ENCODE results near the gene ARSB. TPM values are rescaled to one million over a fixed set of nuclear protein-coding genes. Genes with fewer than 3 reads are reported as not detected.
"Not testable (repeated sequence)": the region's sequence is repeated elsewhere in the genome, so short reads cannot be mapped to it uniquely, and the experiment has no call there.

Gene ARSB
- total RNA-seq, 2 experiments from 2014 or later, result 10.5 to 11.1 TPM

DNA sequence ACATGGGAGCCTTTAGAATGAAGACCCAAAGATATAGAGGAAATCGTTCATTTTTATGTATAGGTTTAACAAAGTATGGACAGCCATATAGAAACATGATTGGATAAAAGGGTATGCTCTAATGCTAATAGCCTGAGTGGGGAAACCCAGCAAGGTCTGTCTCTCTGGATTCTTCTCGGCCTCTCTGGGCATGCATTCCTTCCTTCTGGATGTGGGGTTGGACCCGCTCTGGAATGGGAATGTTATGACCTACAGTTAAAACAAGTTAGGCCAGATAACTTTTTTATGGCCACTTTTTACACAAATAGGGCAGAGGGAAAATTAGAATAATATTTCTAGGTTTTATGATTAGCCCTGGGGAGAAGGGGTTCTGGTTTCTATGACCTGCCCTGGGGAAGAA is 103.2 kb downstream of the ARSB start:
- ChIA-PET CTCF (no interaction called here), POLR2A (no interaction called here)
- Mint-ChIP-seq H3K27me3 (no peaks in the 10 kb centered on the region), H3K36me3 (ENCODE audit: low read depth) (peaks cover 10% of the 10 kb centered on the region), H3K4me1 (no peaks in the 10 kb centered on the region), H3K27ac (no peak overlapping the region), H3K9me3 (no peaks in the 10 kb centered on the region), H3K4me3 (no peak overlapping the region)
- no peak for DNase-seq

DNA sequence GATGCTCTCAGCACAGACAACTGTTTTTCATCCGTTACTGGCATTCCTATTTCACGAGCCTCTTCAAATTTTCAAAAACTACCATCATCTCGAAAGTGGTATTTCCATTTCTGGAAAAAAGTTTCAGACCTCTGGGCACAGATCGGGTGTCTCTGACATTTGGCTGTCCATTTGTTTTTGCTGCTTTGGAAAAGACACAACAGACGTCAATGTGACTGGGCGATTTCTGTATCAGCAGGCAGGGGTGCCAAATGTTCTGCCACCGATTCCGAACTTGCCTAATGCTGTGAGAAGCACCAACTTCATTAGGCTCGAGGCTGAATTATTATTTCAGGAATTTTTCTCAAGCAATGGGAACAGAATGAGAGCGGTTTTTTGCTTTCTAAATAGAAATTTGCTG is 105.6 kb downstream of the ARSB start:
- Mint-ChIP-seq H3K4me1 (no peaks in the 10 kb centered on the region), H3K9me3 (no peaks in the 10 kb centered on the region), H3K27me3 (no peaks in the 10 kb centered on the region), H3K4me3 (no peak overlapping the region), H3K36me3 (ENCODE audit: low read depth) (peaks cover 5% of the 10 kb centered on the region), H3K27ac (no peak overlapping the region)
- CTCF ChIA-PET, result no interaction called here
- DNase-seq, result no peak
- POLR2A ChIA-PET, result no interaction called here

DNA sequence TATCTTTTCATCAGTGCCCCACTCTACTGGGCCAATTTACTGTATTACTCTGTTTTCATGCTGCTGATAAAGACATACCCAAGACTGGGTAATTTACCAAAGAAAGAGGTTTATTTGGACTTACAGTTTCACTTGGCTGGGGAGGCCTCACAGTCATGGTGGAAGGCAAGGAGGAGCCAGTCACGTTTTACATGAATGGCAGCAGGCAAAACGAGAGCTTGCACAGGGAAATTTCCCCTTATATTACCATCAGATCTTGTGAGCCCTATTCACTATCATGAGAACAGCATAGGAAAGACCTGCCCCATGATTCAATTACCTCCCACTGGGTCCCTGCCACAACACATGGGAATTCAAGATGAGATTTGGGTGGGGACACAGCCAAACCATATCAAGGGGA is 119.0 kb downstream of the ARSB start:
- H3K27ac Mint-ChIP-seq, POLR2A ChIA-PET, CTCF ChIA-PET, H3K27me3 Mint-ChIP-seq, H3K4me3 Mint-ChIP-seq, H3K4me1 Mint-ChIP-seq, DNase-seq: not testable (repeated sequence)
- Mint-ChIP-seq H3K36me3 (ENCODE audit: low read depth) (peaks cover 31% of the 10 kb centered on the region), H3K9me3 (peaks cover 16% of the 10 kb centered on the region)

DNA sequence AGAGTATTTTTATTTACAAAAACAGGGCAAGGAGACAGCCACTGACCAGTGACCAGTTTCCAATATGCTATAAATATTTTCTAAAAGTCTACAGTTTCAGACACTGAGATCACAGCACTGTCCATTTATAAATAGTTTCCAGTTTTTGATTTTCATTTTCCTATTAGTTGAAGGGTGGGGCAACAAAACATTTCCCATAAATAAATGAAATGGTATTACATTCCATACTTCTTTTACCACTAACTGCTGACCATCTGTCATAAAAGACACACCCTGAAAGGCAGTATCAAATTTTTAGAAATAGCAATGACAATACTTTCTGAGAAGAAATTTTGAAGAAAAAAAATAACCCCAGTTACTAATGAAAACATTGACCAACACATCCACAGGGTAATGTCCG is 126.7 kb downstream of the ARSB start:
- Mint-ChIP-seq H3K27ac (no peak overlapping the region), H3K4me1 (no peaks in the 10 kb centered on the region), H3K9me3 (peaks cover 23% of the 10 kb centered on the region), H3K36me3 (ENCODE audit: low read depth) (peaks cover 29% of the 10 kb centered on the region), H3K4me3 (no peak overlapping the region), H3K27me3 (peaks cover 2% of the 10 kb centered on the region)
- ChIA-PET CTCF (no interaction called here), POLR2A (no interaction called here)
- no peak for DNase-seq

DNA sequence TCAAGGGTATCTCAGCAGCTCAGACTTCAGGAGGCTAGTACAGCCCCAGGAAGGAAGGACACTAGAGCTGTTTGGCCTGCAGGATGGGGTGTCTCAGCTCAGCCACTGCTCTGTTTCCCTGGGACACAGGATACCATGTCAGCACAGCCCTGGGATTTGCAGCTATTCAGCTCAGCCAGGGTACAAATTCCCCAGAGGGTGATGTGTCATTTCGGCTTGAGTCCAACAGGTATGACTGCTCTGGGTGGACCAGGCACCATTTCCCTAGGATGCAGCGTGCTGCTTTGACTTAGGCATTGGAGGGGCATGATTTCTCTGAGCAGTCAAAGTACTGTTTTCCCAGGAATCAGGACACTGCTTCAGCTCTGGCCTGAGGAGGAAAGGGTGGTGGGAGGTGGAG is 130.1 kb downstream of the ARSB start:
- Mint-ChIP-seq H3K27ac (no peak overlapping the region), H3K4me3 (no peak overlapping the region)
- POLR2A ChIA-PET, result no interaction called here

DNA sequence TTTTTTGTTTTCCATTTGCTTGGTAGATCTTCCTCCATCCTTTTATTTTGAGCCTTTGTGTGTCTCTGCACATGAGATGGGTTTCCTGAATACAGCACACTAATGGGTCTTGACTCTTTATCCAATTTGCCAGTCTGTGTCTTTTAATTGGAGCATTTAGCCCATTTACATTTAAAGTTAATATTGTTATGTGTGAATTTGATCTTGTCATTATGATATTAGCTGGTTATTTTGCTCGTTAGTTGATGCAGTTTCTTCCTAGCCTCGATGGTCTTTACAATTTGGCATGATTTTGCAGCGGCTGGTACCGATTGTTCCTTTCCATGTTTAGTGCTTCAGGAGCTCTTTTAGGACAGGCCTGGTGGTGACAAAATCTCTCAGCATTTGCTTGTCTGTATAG is 133.2 kb downstream of the ARSB start:
- H3K27ac Mint-ChIP-seq, CTCF ChIA-PET, H3K27me3 Mint-ChIP-seq, POLR2A ChIA-PET, H3K4me1 Mint-ChIP-seq, H3K4me3 Mint-ChIP-seq, H3K9me3 Mint-ChIP-seq, DNase-seq: not testable (repeated sequence)
- H3K36me3 Mint-ChIP-seq (ENCODE audit: low read depth), result peaks cover 10% of the 10 kb centered on the region

More for the DNA sequence above, 130.1 kb downstream of the ARSB start:
- peaks cover 17% of the 10 kb centered on the region for H3K36me3 Mint-ChIP-seq (ENCODE audit: low read depth)
- peaks cover 16% of the 10 kb centered on the region for H3K9me3 Mint-ChIP-seq
- no peaks in the 10 kb centered on the region for H3K4me1 Mint-ChIP-seq
- CTCF ChIA-PET, result no interaction called here
- DNase-seq, result no peak
- peaks cover 2% of the 10 kb centered on the region for H3K27me3 Mint-ChIP-seq

DNA sequence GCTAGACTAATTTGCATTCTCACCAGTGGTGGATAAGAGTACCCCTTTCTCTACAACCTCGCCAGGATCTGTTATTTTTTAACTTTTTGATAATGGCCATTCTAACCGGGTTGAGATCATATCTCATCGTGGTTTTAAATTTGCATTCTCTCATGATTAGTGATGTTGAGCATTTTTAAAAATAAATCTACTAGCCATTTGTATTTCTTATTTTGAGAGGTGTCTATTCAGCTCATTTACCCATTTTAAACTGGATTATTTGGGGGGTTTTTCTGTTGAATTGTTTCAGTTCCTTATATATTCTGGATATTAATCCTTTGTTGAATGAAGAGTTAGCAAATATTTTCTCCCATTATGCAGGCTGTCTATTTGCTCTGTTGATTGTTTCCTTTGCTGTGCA is 139.6 kb downstream of the ARSB start:
- Mint-ChIP-seq H3K4me1 (no peaks in the 10 kb centered on the region), H3K9me3 (no peaks in the 10 kb centered on the region), H3K27me3 (no peaks in the 10 kb centered on the region), H3K4me3 (no peak overlapping the region), H3K36me3 (ENCODE audit: low read depth) (no peaks in the 10 kb centered on the region), H3K27ac (no peak overlapping the region)
- CTCF ChIA-PET, result no interaction called here
- POLR2A ChIA-PET, result no interaction called here
- DNase-seq, result no peak

DNA sequence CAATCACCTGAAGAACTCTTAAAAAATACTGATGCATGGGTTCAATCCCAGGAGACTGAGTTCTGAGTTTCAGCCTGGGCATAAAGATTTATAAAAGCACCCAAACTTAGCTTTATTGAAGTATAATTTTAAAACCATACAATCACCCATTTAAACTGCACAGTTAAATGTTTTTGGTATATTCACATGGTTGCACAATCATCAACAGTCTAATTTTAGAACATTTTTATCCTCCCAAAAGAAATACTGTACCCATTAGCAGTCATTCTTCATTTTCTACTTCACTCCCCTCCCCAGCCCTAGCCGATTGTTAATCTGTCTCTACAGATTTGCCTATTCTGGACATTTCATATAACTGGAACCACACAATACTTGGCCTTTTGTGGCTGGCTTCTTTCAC is 141.7 kb downstream of the ARSB start:
- Mint-ChIP-seq H3K27ac (no peak overlapping the region), H3K27me3 (no peaks in the 10 kb centered on the region), H3K4me3 (no peak overlapping the region), H3K9me3 (no peaks in the 10 kb centered on the region), H3K36me3 (ENCODE audit: low read depth) (no peaks in the 10 kb centered on the region), H3K4me1 (no peaks in the 10 kb centered on the region)
- ChIA-PET POLR2A (no interaction called here), CTCF (no interaction called here)
- no peak for DNase-seq

DNA sequence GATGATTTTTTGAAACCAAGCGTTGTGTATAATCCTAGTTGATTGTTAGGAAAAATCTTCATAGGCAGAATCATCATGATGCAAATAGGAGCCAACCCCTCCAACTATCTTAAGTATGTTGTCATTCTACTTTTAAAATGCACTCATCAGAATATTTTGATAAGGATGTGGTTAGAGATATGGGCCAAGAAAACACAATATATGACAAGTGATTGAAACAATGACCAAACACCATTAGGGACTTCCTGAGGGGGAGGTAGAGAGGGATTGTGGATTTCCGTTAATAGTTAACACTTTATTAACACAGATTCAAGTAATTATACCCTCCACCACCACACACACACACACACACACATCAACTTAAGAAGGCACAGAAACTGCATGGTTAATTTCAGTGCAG is 143.3 kb downstream of the ARSB start:
- H3K4me3 Mint-ChIP-seq, result no peak overlapping the region
- POLR2A ChIA-PET, result no interaction called here
- H3K27me3 Mint-ChIP-seq, result no peaks in the 10 kb centered on the region
- H3K27ac Mint-ChIP-seq, result no peak overlapping the region
- CTCF ChIA-PET, result no interaction called here
- no peak for DNase-seq
- H3K4me1 Mint-ChIP-seq, result no peaks in the 10 kb centered on the region
- H3K36me3 Mint-ChIP-seq (ENCODE audit: low read depth), result no peaks in the 10 kb centered on the region
- H3K9me3 Mint-ChIP-seq, result no peaks in the 10 kb centered on the region

DNA sequence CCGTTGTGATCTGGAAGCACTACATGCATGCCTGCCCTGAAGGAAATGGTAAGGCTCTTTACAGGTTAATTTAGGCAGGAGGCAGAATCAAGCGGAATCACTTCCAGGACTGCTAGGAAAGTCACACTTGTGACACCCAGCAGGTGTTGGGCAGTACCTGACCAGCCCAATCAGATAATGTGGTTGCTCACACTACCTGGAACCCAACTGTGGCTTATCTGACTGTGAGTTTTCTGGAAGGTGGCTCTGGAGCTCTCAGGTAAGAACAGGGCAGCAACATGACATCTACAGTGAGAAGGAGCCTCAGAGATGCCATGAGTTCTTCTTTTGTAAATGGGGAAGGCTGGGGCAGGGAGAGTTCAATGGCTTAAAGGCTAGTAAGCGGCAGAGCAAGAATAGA is 146.4 kb downstream of the ARSB start:
- Mint-ChIP-seq H3K4me1 (no peaks in the 10 kb centered on the region), H3K27ac (no peak overlapping the region), H3K4me3 (no peak overlapping the region), H3K36me3 (ENCODE audit: low read depth) (peaks cover 7% of the 10 kb centered on the region), H3K9me3 (no peaks in the 10 kb centered on the region), H3K27me3 (no peaks in the 10 kb centered on the region)
- DNase-seq, result no peak
- ChIA-PET POLR2A (no interaction called here), CTCF (no interaction called here)

DNA sequence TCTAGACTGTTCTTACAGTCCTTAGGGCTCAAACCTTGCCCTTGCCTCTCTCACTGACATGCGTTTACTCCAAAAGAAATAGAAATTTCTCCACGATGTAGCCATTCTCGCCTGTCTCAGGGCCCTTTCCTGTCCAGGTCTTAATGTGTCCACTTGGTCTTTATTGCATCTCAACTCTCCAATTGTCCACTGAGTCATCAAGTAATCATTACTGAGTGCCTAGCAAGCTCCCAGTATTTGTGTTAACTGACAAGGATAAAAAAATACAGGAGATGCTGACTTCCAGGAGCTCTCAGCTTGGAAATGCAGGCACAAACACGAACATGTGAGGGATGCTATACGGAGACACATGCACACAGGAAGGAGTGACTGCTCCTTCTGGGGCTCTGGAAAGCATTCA is 147.3 kb downstream of the ARSB start:
- ChIA-PET CTCF (no interaction called here), POLR2A (no interaction called here)
- no peak overlapping the region for H3K27ac Mint-ChIP-seq
- H3K27me3 Mint-ChIP-seq, result no peaks in the 10 kb centered on the region
- DNase-seq, result no peak
- H3K4me3 Mint-ChIP-seq, result no peak overlapping the region
- H3K36me3 Mint-ChIP-seq (ENCODE audit: low read depth), result peaks cover 7% of the 10 kb centered on the region
- H3K9me3 Mint-ChIP-seq, result no peaks in the 10 kb centered on the region
- no peaks in the 10 kb centered on the region for H3K4me1 Mint-ChIP-seq

DNA sequence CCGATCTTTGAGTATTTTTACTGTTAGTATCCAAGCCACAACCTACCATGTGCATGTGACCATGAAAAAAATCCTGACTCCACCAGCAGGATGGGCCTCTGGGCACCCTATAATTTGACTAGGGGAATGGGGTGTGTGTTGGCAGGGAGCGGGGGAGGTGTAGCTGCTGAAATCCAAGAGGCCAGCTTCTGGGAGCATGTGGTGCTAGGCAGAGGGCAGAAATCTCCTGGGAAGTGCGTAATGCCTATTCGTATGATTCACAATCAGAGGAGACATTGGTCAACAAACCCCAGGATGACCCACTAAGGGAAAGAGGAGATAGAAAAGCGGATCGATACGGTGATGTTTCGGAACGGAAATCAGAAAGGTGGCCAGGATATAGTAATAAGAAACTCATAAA is 149.9 kb downstream of the ARSB start:
- Mint-ChIP-seq H3K36me3 (ENCODE audit: low read depth) (peaks cover 7% of the 10 kb centered on the region), H3K27me3 (no peaks in the 10 kb centered on the region), H3K4me3 (no peak overlapping the region), H3K27ac (no peak overlapping the region), H3K9me3 (no peaks in the 10 kb centered on the region), H3K4me1 (no peaks in the 10 kb centered on the region)
- no peak for DNase-seq
- ChIA-PET POLR2A (no interaction called here), CTCF (no interaction called here)

DNA sequence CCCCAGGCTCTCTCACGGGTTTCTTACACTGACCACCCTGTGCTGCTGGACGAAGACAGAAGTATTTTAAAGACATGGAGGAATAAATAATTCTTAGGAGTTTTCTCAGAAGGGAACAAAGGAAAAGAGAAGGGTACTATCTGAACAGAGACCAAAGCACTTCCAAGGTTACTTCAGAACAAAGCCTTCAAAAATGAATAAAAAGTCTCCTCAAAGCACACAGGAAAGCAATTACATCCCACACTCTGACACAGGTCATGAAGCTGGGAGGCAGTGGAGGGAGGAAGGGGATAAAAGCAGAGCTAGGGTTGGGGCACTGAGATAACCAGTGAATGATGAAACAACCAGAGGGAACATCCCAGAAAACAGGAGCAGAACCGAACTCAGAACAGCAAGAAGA is 151.8 kb downstream of the ARSB start:
- ChIA-PET CTCF (interaction anchor here (1.0 kb wide), 1 partner anchor 90 kb away, joined by 3 read pairs; no protein-coding TSS in a partner anchor), POLR2A (no interaction called here)
- H3K27ac Mint-ChIP-seq, result no peak overlapping the region
- H3K4me1 Mint-ChIP-seq, result no peaks in the 10 kb centered on the region
- H3K36me3 Mint-ChIP-seq (ENCODE audit: low read depth), result peaks cover 7% of the 10 kb centered on the region
- no peaks in the 10 kb centered on the region for H3K9me3 Mint-ChIP-seq
- DNase-seq, result no peak
- H3K27me3 Mint-ChIP-seq, result no peaks in the 10 kb centered on the region
- no peak overlapping the region for H3K4me3 Mint-ChIP-seq

DNA sequence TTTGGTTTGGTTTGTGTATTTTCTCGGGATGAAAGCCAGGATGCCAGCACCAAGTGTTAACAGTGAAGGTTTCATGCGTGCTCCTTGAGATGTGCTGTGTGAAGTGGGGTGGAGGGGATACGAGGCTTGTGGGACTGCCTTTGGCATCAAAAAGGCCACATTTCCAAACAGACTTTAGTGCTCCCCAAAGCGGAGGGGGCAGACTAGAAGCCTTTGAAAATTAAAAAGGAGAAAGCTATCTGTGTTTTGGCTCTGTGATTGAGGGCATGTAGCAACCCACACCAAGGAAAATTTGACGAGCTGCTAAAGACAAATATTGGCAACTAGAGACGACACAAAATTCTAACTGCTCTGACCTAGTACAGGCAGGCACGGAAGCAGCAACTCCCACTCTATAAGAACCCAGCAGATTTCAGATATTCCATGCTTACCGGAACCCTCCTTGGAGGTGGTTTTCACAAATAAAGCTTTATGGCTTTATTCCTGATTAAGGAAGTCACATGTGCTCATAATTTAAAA is 154.5 kb downstream of the ARSB start:
- DNase-seq, result no peak
- no peak overlapping the region for H3K4me3 Mint-ChIP-seq
- H3K27me3 Mint-ChIP-seq, result no peaks in the 10 kb centered on the region
- no peak overlapping the region for H3K27ac Mint-ChIP-seq
- H3K36me3 Mint-ChIP-seq (ENCODE audit: low read depth), result peaks cover 7% of the 10 kb centered on the region
- ChIA-PET CTCF (no interaction called here), POLR2A (no interaction called here)
- H3K9me3 Mint-ChIP-seq, result no peaks in the 10 kb centered on the region
- no peaks in the 10 kb centered on the region for H3K4me1 Mint-ChIP-seq

All from activated CD4-positive, alpha-beta memory T cell treated with anti-CD3 and anti-CD28 coated beads, Interleukin-2, amount 10 ng/mL, durations not matched to agents 7 days and 5 days (primary cell).